Measurements from ENCODE around the gene SDSL.

SDSL gene

DNA sequence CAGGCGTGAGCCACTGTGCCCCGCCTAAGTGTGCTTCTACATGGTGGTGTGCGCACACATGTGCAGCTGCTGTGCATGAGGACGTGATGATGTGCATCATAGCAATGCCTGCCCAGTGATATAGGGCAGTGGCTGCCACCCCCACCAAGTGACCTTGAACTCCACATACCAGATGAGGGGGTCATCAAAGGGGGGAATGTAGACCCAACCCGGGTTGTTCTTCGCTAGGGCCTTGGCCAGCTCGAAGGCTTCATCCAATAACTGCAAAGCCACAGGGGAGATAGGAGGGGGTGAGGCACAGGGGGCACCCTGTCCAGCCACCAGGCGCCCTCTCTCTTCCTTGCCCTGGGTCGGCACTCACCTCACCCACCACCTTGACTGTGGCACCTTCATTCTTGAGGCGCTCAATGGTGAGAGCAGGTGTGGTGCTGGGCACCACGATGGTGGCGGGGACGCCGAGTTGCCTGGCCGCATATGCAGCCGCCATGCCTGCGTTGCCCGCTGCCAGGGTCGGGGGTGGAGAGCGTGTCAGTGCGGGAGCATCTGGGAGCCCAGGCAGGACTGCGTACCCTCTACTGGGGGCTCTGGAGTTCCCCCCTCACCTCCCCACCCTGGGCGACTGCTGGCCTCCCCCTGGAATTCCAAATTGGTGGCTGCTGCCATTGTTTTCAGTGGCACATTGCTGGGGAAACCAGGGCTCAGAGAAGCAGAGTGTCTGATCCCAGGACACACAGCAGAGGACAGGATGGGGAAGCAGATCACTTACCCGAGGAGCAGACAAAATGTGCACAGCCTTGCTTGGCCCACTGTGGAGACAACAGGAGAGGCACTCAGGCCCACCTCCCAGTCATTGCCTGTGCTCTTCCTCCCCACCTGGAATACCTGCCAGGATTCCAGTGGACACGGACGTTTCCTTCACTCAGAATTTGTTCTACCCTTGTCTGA, 23.6 kb upstream of the SDSL start:
- no peaks in the 10 kb centered on the region for H3K36me3 ChIP-seq (ENCODE audit: insufficient read depth, low read length)
- no peaks in the 10 kb centered on the region for H3K9me3 ChIP-seq (ENCODE audit: insufficient read depth, low read depth, low read length)
- no peak overlapping the region for H3K9ac ChIP-seq (ENCODE audit: low read depth, low read length, poor library complexity, severe bottlenecking)
- H3K9me2 ChIP-seq (replicated peaks; ENCODE audit: low read depth, low read length), result no peaks in the 10 kb centered on the region
- H3K4me1 ChIP-seq (ENCODE audit: insufficient read depth, low read length, poor library complexity, severe bottlenecking), result no peaks in the 10 kb centered on the region
- no peaks in the 10 kb centered on the region for H4K20me1 ChIP-seq (ENCODE audit: insufficient read depth, low read length, poor library complexity, severe bottlenecking)
- TF ChIP-seq, protein P1, sequence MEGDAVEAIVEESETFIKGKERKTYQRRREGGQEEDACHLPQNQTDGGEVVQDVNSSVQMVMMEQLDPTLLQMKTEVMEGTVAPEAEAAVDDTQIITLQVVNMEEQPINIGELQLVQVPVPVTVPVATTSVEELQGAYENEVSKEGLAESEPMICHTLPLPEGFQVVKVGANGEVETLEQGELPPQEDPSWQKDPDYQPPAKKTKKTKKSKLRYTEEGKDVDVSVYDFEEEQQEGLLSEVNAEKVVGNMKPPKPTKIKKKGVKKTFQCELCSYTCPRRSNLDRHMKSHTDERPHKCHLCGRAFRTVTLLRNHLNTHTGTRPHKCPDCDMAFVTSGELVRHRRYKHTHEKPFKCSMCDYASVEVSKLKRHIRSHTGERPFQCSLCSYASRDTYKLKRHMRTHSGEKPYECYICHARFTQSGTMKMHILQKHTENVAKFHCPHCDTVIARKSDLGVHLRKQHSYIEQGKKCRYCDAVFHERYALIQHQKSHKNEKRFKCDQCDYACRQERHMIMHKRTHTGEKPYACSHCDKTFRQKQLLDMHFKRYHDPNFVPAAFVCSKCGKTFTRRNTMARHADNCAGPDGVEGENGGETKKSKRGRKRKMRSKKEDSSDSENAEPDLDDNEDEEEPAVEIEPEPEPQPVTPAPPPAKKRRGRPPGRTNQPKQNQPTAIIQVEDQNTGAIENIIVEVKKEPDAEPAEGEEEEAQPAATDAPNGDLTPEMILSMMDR (conservative IDR thresholded peaks at IDR 0.05; ENCODE audit: low read length), result no peak
- TF ChIP-seq EZH2phosphoT487 (IDR thresholded peaks at IDR 0.05; ENCODE audit: borderline replicate concordance), result no peak
- H3F3A ChIP-seq (ENCODE audit: low read depth), result no peaks in the 10 kb centered on the region
- H3K27me3 ChIP-seq (ENCODE audit: insufficient read depth, low read length, poor library complexity, severe bottlenecking), result no peaks in the 10 kb centered on the region
- no peak overlapping the region for H3K4me3 ChIP-seq (ENCODE audit: low read length, poor library complexity, severe bottlenecking)
- H2AFZ ChIP-seq (ENCODE audit: low read length), result no peak overlapping the region
- no peak overlapping the region for H3K4me2 ChIP-seq (ENCODE audit: low read depth, low read length, poor library complexity, severe bottlenecking)
- H3K79me2 ChIP-seq (ENCODE audit: insufficient read depth, low read length), result no peaks in the 10 kb centered on the region

DNA sequence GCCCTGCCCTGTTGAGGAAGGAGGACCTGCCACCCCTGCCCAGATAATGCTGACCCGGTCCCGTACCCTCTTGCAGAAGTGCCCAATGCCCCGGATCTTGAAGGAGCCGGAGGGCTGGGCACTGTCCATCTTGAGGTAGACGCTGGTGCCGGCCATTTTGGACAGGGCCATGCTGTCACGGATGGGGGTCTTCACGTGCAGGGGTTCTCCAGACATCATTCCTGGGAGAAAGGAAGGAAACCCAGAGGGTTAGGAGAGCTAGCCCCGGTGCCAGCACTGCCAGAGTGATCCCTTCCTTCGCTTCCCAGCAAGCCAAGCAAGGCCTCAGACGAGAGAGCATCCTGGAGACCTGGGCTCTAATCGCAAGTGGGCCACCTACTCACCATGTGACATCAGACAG, 22.7 kb upstream of the SDSL start:
- Histone ChIP-seq H3K9me3 (ENCODE audit: insufficient read depth, low read depth, low read length) (no peaks in the 10 kb centered on the region), H3K9ac (ENCODE audit: low read depth, low read length, poor library complexity, severe bottlenecking) (no peak overlapping the region), H3K79me2 (ENCODE audit: insufficient read depth, low read length) (no peaks in the 10 kb centered on the region), H3F3A (ENCODE audit: low read depth) (no peaks in the 10 kb centered on the region), H3K36me3 (ENCODE audit: insufficient read depth, low read length) (no peaks in the 10 kb centered on the region), H3K4me2 (ENCODE audit: low read depth, low read length, poor library complexity, severe bottlenecking) (no peak overlapping the region), H3K4me1 (ENCODE audit: insufficient read depth, low read length, poor library complexity, severe bottlenecking) (no peaks in the 10 kb centered on the region), H2AFZ (ENCODE audit: low read length) (no peak overlapping the region), H3K27me3 (ENCODE audit: insufficient read depth, low read length, poor library complexity, severe bottlenecking) (no peaks in the 10 kb centered on the region), H3K9me2 (replicated peaks; ENCODE audit: low read depth, low read length) (no peaks in the 10 kb centered on the region), H4K20me1 (ENCODE audit: insufficient read depth, low read length, poor library complexity, severe bottlenecking) (no peaks in the 10 kb centered on the region), H3K4me3 (ENCODE audit: low read length, poor library complexity, severe bottlenecking) (no peak overlapping the region)
- no peak for TF ChIP-seq EZH2phosphoT487 (IDR thresholded peaks at IDR 0.05; ENCODE audit: borderline replicate concordance)
- TF ChIP-seq, protein P1 (conservative IDR thresholded peaks at IDR 0.05; ENCODE audit: low read length), result no peak

DNA sequence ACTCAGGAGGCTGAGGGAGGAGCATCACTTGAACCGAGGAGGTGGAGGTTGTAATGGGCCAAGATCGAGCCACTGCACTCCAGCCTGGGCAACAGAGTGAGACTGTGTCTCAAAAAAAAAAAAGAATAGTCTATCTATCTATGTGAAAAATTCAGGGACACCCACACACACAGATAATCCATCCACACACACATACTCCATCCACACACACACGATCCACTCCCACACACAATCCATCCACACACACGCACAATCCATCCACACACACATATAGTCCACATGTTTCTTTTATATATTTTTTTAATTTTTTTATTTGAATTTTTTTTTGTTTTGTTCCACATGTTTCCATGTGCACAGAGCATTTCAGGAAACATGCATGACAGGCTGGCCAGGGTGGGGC, 21.8 kb upstream of the SDSL start:
- H2AFZ ChIP-seq (ENCODE audit: low read length), result no peak overlapping the region
- no peaks in the 10 kb centered on the region for H3F3A ChIP-seq (ENCODE audit: low read depth)
- no peaks in the 10 kb centered on the region for H3K79me2 ChIP-seq (ENCODE audit: insufficient read depth, low read length)
- no peak overlapping the region for H3K4me3 ChIP-seq (ENCODE audit: low read length, poor library complexity, severe bottlenecking)
- TF ChIP-seq, protein P1 (conservative IDR thresholded peaks at IDR 0.05; ENCODE audit: low read length), result no peak
- no peak for TF ChIP-seq EZH2phosphoT487 (IDR thresholded peaks at IDR 0.05; ENCODE audit: borderline replicate concordance)
- no peaks in the 10 kb centered on the region for H3K4me1 ChIP-seq (ENCODE audit: insufficient read depth, low read length, poor library complexity, severe bottlenecking)
- no peaks in the 10 kb centered on the region for H3K36me3 ChIP-seq (ENCODE audit: insufficient read depth, low read length)
- H3K9me2 ChIP-seq (replicated peaks; ENCODE audit: low read depth, low read length), result no peaks in the 10 kb centered on the region
- no peak overlapping the region for H3K4me2 ChIP-seq (ENCODE audit: low read depth, low read length, poor library complexity, severe bottlenecking)
- H4K20me1 ChIP-seq (ENCODE audit: insufficient read depth, low read length, poor library complexity, severe bottlenecking), result no peaks in the 10 kb centered on the region
- H3K9me3 ChIP-seq (ENCODE audit: insufficient read depth, low read depth, low read length), result no peaks in the 10 kb centered on the region
- H3K9ac ChIP-seq (ENCODE audit: low read depth, low read length, poor library complexity, severe bottlenecking), result no peak overlapping the region
- H3K27me3 ChIP-seq (ENCODE audit: insufficient read depth, low read length, poor library complexity, severe bottlenecking), result no peaks in the 10 kb centered on the region

All from Loucy (cell line).